Measurements from ENCODE around the gene TIMM10. TPM values are rescaled to one million over a fixed set of nuclear protein-coding genes. Genes with fewer than 3 reads are reported as not detected.

Gene TIMM10
- total and polyA plus RNA-seq, 8 donors = 21.7 to 41.0 (median 33.6) TPM

GRCh38 chr11:57485217-57485990 lies 45.1 kb downstream of the TIMM10 start:
- Histone ChIP-seq H3K4me3 (no peak overlapping the region), H3K9me3 (no peaks in the 10 kb centered on the region), H3K4me1 (peaks cover 12 to 44% of the 10 kb centered on the region in 2 donors), H3K27me3 (peaks cover 5 to 33% of the 10 kb centered on the region in 2 donors), H3K36me3 (peaks cover 0 to 62% of the 10 kb centered on the region in 2 donors), H3K27ac (no peak overlapping the region)
- TF ChIP-seq, protein P1, sequence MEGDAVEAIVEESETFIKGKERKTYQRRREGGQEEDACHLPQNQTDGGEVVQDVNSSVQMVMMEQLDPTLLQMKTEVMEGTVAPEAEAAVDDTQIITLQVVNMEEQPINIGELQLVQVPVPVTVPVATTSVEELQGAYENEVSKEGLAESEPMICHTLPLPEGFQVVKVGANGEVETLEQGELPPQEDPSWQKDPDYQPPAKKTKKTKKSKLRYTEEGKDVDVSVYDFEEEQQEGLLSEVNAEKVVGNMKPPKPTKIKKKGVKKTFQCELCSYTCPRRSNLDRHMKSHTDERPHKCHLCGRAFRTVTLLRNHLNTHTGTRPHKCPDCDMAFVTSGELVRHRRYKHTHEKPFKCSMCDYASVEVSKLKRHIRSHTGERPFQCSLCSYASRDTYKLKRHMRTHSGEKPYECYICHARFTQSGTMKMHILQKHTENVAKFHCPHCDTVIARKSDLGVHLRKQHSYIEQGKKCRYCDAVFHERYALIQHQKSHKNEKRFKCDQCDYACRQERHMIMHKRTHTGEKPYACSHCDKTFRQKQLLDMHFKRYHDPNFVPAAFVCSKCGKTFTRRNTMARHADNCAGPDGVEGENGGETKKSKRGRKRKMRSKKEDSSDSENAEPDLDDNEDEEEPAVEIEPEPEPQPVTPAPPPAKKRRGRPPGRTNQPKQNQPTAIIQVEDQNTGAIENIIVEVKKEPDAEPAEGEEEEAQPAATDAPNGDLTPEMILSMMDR (IDR thresholded peaks at IDR 0.05) = no peak
- DNase-seq = no peak
- intact Hi-C loops (cut with DNase I) = no loop called here
- no peak for ATAC-seq

DNA sequence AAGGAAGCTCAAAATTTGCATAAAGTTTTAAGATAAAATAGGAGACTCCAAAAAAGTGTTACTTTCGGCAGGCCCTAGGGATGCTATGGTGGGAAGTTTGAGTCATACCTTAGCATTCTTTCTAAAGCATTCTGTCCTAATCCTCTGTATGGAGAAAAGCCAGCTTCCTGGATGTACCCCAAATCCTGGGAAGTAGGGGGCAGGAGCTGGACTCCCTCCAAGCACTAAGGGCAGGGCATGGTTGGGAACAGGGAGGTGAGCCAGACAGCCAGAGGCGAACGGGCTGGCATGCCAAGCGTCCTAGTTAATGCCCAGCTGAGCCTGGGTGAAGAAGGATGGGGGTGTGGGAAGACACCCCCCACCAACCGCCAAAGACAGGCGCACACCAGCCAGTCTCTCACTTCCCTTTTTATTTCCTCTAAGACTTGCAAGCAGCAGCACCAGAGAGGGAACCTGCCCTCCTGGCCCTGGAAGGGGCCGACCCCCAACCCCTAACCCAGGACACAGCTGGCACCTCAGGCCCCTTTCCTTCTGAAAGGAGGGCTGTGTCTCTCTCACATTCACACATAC lies 46.3 kb downstream of the TIMM10 start:
- Histone ChIP-seq H3K4me1 (peaks cover 12 to 44% of the 10 kb centered on the region in 2 donors), H3K27me3 (peaks cover 5 to 33% of the 10 kb centered on the region in 2 donors), H3K4me3 (no peak overlapping the region), H3K36me3 (peaks cover 0 to 50% of the 10 kb centered on the region in 2 donors), H3K9me3 (no peaks in the 10 kb centered on the region), H3K27ac (no peak overlapping the region)
- ATAC-seq = no peak
- DNase-seq = peak in 1 of 4 donors; percentile 75
- intact Hi-C loops (cut with DNase I) = loop anchor here in 1 of 2 donors (5.0 kb wide), 1 partner anchor 137 kb away; no protein-coding TSS in a partner anchor
- TF ChIP-seq, protein P1 (IDR thresholded peaks at IDR 0.05) = no peak

DNA sequence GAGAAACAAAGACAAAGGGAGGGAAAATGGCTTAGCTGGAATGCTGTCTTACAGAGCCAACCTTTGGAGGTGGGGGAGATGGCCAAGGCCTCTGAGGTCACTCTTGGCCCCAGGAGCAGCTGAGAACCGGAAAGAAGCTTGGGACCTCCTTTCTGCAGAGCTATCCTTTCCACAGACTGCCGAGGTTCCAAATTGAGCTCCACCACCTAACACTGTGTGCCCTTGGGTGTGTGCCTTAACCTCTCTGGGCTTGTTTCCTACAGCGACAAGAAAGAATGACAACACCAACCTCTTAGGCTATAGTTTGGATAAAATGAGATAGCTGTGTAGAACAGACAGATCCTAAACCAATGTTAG lies 47.0 kb downstream of the TIMM10 start:
- TF ChIP-seq, protein P1 (IDR thresholded peaks at IDR 0.05) = no peak
- no peak for ATAC-seq
- intact Hi-C loops (cut with DNase I) = loop anchor here in 1 of 2 donors (5.0 kb wide), 1 partner anchor 136 kb away; no protein-coding TSS in a partner anchor

DNA sequence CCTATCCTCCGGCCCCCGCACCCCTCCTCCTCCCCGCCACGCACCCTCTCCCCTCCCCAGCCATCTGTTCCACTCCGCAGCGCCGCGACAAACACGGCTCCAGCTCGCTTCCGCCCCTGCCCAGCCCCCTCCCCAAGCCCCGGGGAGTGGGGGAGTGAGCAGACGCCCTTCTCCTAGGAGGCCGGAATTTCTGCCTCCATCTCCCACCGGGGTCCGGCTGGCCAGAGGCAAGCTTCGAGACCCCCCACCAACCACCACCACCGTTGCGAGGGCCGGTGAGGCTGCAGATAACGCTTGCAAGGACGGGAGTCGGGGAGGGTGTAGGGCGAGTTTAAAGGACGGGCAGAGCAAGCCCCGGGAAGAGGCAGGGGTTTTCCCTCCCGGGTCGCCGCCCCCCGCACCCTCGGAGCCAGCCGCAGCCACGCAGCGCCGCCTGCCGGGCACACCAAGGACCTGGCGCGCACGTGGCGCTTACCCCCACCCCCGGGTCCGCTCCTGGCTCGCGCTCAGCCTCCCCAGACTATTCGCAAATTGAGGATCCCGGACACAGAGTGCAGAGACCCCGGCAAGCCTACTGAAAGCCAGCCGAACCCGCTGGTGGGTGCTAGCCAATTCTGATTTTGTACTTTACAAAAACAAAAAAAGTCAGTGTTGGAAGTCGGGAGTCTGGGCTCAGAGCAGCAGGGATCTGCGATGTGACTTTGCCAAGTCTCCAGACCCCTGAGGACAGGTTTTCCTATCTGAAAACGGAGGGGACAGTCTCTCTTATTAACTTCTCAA lies 47.6 kb downstream of the TIMM10 start:
- intact Hi-C loops (cut with DNase I) = loop anchor here in 1 of 2 donors (5.0 kb wide), 1 partner anchor 136 kb away; no protein-coding TSS in a partner anchor
- Histone ChIP-seq H3K4me3 (peak overlapping the region in 1 of 2 donors; percentile 7), H3K27ac (no peak overlapping the region), H3K9me3 (no peaks in the 10 kb centered on the region), H3K27me3 (peaks cover 5 to 33% of the 10 kb centered on the region in 2 donors), H3K4me1 (peaks cover 12 to 44% of the 10 kb centered on the region in 2 donors), H3K36me3 (peaks cover 0 to 38% of the 10 kb centered on the region in 2 donors)
- peak in 2 of 4 donors; percentile 64 to 91 for DNase-seq
- peak; percentile 69 for ATAC-seq
- TF ChIP-seq, protein P1 (IDR thresholded peaks at IDR 0.05) = peak; percentile 49 to 61

More for the DNA sequence above, 47.0 kb downstream of the TIMM10 start:
- peaks cover 12 to 44% of the 10 kb centered on the region in 2 donors for H3K4me1 ChIP-seq
- H3K9me3 ChIP-seq = no peaks in the 10 kb centered on the region
- DNase-seq = no peak
- no peak overlapping the region for H3K27ac ChIP-seq
- no peak overlapping the region for H3K4me3 ChIP-seq
- peaks cover 5 to 33% of the 10 kb centered on the region in 2 donors for H3K27me3 ChIP-seq
- peaks cover 0 to 43% of the 10 kb centered on the region in 2 donors for H3K36me3 ChIP-seq
